ENCODE measurements around the gene SPON2.

Gene SPON2

DNA sequence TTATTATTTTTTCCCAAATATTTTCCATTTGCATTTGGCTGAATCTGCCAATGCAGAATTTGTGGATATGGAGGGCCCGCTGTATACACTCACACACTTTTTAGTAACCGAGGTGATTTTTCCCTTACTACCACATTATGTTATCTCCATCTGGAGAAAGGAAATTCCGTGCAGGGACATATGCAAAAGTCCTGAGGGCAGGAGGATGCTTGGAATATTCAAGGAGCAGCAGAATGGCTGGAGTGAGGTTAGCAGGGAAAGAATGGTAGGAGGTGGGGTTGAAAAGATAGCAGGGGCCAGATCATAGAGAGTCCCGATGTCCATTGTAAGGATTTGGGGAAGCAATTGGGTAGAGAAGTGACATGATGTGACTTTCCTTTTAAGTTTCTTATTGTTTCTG is 47.6 kb downstream of the SPON2 start:
- Histone ChIP-seq H3K4me3 (ENCODE audit: low read depth in 1 of 2, low read length in 2 of 2) (no peak overlapping the region), H3K4me2 (ENCODE audit: insufficient read depth, low read length) (no peak overlapping the region), H3K27me3 (ENCODE audit: insufficient read depth, low read length, poor library complexity) (peaks cover 8% of the 10 kb centered on the region), H3K36me3 (ENCODE audit: insufficient read depth, low read length) (no peaks in the 10 kb centered on the region), H3K79me2 (ENCODE audit: insufficient read depth, low read length) (no peaks in the 10 kb centered on the region), H3K27ac (ENCODE audit: low read length) (no peak overlapping the region), H3K9me3 (ENCODE audit: insufficient read depth, low read length, severe bottlenecking) (no peaks in the 10 kb centered on the region), H4K20me1 (ENCODE audit: insufficient read depth, low read length) (no peaks in the 10 kb centered on the region), H3K9ac (ENCODE audit: low read depth, low read length) (no peak overlapping the region), H3K4me1 (ENCODE audit: insufficient read depth, low read length) (no peaks in the 10 kb centered on the region), H2AFZ (ENCODE audit: low read depth, low read length) (no peak overlapping the region)
- TF ChIP-seq EZH2 (IDR thresholded peaks at IDR 0.05; ENCODE audit: borderline replicate concordance, low read depth, low read length, severe bottlenecking), result no peak
- TF ChIP-seq, protein P1, sequence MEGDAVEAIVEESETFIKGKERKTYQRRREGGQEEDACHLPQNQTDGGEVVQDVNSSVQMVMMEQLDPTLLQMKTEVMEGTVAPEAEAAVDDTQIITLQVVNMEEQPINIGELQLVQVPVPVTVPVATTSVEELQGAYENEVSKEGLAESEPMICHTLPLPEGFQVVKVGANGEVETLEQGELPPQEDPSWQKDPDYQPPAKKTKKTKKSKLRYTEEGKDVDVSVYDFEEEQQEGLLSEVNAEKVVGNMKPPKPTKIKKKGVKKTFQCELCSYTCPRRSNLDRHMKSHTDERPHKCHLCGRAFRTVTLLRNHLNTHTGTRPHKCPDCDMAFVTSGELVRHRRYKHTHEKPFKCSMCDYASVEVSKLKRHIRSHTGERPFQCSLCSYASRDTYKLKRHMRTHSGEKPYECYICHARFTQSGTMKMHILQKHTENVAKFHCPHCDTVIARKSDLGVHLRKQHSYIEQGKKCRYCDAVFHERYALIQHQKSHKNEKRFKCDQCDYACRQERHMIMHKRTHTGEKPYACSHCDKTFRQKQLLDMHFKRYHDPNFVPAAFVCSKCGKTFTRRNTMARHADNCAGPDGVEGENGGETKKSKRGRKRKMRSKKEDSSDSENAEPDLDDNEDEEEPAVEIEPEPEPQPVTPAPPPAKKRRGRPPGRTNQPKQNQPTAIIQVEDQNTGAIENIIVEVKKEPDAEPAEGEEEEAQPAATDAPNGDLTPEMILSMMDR (IDR thresholded peaks at IDR 0.05; ENCODE audit: borderline replicate concordance, extremely low read depth, low read length, poor library complexity, severe bottlenecking), result no peak
- DNase-seq, result no peak
- ATAC-seq (ENCODE audit: insufficient read depth, low read depth), result no peak

DNA sequence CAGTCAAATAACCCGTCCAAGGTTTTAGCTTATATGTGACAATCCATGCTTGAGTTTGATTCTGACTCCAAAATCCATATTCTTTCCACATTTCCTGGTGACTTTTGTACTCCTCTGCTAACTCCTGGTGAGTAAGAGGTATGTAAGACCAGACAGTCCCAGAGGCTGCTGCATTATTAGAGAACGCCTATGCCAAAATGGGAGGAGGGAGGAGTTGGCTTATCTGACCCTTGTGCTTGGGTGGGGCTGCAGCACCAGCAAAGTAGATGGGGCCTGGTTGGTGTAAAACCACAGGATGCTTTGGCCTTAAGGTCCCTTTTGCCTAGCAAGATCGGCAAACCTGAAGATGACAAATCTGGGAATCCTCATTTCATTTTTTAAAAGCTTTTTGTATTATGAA is 49.9 kb downstream of the SPON2 start:
- TF ChIP-seq, protein P1 (IDR thresholded peaks at IDR 0.05; ENCODE audit: borderline replicate concordance, extremely low read depth, low read length, poor library complexity, severe bottlenecking), result no peak
- TF ChIP-seq EZH2 (IDR thresholded peaks at IDR 0.05; ENCODE audit: borderline replicate concordance, low read depth, low read length, severe bottlenecking), result no peak
- peaks cover 13% of the 10 kb centered on the region for H3K27me3 ChIP-seq (ENCODE audit: insufficient read depth, low read length, poor library complexity)
- H3K79me2 ChIP-seq (ENCODE audit: insufficient read depth, low read length), result no peaks in the 10 kb centered on the region
- H3K27ac ChIP-seq (ENCODE audit: low read length), result no peak overlapping the region
- H3K9ac ChIP-seq (ENCODE audit: low read depth, low read length), result no peak overlapping the region
- H3K4me2 ChIP-seq (ENCODE audit: insufficient read depth, low read length), result no peak overlapping the region
- H3K4me3 ChIP-seq (ENCODE audit: low read depth in 1 of 2, low read length in 2 of 2), result no peak overlapping the region
- no peaks in the 10 kb centered on the region for H3K9me3 ChIP-seq (ENCODE audit: insufficient read depth, low read length, severe bottlenecking)
- no peak overlapping the region for H2AFZ ChIP-seq (ENCODE audit: low read depth, low read length)
- ATAC-seq (ENCODE audit: insufficient read depth, low read depth) (no peak), DNase-seq (no peak)
- H4K20me1 ChIP-seq (ENCODE audit: insufficient read depth, low read length), result no peaks in the 10 kb centered on the region
- H3K4me1 ChIP-seq (ENCODE audit: insufficient read depth, low read length), result no peaks in the 10 kb centered on the region
- no peaks in the 10 kb centered on the region for H3K36me3 ChIP-seq (ENCODE audit: insufficient read depth, low read length)

All from DND-41 (cell line).